Fibroblast of gingiva (primary cell): ENCODE results near the gene C4orf50.

Experiments
- DNase-seq: peaks from one replicate; pipeline ENCODE4 v3.0.0-alpha.2; 2011; ENCODE audit warnings: low read depth

Gene C4orf50

DNA sequence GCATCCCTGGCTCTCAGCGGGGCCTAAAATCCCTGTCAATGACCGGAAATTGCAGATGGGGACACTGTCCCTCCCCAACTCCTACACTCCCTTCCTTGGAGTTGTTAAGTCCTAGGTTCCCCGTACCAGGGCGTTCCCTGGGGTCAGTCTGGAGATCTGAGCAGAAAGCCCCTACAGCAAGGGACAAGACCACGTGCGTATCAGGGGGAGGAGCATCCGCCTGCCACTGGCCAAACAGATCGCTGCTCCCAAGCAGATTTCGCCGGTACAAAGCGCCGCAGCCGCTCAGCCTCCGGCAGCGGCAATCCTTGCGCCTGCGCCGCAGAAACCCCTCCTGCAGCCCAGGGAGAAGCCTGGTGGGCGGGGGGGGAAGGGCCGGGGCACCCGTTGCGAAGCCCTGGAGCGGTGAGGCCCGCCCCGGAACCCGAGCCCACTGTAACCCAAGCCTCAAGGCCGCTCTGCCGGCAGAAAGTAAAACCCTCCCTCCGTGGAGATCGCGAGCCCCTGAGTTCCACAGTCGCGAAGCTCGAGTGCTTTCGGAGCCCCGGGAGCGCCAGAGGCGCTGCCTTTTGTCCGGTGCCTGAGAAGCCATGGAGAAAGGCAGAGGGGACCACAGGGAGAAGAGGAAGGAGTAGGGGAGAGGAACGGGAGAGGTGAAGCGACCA lies 128.0 kb downstream of the C4orf50 start:
- DNase-seq, result no peak

DNA sequence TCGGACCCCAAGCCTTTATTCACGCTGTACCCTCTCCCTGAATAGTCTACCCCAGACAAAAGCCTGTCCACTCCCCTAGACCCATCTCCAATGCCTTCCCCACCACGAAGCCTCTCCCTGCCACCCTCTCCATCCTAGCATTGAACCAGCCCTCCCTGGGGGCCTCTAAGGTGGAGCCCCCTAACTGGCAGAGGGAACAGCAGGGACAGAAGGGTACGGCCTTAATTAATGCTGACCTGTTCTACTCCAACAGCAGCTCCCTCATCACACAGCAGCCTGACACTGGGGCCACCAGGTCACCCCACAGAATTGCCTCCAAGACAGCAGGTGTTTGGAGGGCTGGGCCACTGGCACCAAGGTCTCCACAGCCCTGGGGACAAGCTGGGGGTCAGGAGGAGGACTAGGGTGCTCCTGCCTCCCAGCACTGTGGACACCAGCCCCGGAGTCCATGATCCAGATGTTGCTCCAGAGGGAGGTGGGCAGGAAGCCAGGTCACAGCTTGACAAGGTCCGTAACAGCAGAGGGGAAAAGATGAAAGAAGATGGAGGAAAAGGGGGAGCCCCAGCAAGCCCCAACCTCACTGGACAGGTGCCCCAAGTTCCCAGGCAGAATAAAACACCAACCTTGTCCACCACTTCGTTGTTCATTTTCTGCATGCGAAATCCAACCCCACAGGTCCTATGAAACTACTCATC lies 129.1 kb downstream of the C4orf50 start:
- DNase-seq, result no peak

DNA sequence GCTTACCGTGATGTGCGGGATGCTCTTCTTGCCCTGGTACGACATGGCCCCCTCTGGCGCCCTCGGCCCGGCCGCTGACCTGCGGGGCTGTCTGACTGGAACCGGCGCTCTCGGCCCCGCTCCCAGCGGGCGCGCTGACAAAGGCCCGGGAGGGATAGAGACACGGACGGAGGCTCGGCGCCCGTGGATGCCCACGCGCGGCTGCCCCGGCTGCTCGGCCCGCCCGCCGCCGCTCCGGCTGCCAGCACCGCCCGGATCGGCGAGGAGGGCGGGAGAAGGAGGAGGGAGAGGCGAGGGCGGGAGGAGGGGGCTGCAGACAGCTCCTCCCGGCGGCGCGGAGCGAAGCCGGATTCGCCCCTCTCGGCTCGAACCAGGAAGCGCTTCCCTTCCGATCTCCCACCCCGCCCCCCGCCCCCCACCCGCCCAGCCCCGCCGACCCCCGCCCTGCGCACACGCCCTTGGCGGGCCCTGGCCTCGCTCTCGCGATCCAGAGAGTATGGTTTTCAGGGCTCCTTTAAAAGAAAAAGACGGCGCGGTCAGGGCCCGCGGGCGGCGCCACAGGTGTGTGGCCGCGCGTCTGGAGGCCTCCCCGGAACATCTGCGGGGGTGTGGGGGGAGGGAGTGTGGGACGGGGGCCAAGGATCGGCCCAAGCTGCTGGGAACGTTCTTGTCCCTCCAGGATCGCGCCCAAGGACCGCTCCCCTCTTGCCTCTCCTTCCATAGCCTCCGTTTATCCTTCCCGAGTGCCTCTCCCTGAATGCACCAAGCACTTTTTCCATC lies 129.8 kb downstream of the C4orf50 start:
- DNase-seq, result no peak

DNA sequence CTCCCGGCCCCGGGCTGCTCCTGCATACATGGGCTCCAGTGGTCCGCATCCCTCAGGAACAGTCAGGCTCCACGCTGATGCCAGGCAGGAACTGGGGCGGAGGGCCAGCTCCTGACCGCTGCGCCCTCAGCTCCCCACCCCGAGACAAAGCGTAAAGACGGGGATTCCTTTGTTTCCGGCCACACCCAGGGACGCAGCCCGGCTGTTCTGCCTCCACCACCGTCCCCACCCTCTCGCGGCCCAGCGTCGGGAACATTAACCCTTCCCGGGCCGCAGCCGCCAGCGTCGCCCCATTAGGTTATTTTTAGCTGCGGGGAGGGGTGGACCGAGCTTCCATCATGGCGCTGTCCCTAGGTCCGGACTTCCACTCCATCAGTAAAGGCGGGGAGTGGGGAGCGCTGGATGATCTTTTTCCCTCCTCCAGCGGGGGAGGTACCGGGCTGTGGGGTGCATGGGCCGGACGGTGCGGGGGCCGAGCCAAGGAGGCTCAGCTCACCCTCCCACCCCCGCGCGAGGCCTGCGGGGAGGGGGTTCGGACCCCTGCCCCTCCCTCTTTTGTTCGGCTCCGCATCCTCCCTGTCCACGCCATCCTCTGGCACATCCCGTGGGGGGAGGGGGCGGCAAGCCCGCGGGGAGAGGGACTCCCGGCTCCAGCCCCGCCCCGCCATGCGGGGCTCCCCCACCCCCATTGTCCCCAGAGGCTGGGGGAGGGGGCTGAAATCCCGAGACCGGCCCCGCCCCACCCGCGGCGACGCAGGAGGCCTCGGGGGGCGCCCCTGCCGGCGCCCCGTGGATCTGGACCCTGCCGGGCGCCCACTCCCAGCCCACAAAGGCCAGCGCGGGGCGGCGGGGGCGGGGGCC lies 130.6 kb downstream of the C4orf50 start:
- no peak for DNase-seq

DNA sequence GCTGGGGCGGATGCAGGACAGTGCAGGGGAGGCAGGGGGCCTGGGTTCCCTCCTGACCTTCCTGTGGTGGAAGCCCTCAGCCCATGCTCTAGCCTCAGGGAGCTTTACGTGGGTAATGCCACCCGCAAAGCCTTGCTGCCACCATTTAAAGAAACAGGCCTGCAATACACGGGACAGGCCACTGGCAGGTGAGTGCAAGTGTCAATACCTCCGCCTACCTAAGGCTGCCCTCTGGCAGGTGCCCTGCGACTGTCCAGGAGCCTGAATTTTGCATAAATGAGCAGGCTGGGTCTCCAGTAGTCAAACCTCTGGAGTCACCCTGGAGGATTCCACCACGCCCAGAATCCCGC lies 131.2 kb downstream of the C4orf50 start:
- no peak for DNase-seq

DNA sequence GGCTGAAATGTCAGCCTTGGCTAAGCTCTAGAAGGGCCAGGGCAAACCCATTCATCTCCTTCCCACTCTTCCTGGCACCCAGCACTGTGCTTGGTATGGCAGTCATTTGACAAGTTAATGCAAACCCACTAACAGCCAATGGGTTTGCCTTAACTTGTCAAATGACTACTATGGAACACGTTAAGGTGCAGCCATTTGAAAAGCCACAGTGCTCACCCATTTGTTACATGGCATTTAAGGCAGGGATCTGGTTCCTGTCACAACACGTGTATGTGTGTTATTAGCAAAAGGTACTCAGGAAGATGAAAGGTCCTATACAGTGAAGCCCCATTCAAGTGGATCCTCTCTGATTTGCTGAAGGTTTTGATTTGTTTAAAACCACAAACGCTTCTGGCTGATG lies 132.5 kb downstream of the C4orf50 start:
- DNase-seq, result no peak

DNA sequence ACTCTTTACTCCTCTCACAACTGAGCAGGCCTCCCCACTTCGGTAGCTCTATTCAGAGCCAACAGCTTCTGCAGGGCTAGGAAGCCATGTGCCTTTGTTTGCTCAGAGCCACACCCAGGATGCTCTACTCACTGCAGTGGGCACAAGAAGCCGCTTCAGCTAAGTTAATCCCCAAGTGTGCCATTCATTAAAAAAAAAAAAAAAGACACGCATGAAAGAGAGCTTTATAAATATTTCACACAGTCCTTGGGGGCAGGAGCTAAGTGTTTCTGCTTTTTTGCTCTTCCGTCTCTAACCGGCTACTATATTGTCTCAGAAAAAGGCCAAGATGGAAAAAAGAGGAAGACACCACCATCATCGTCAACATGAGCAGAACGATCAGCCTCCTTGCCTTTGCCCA lies 133.4 kb downstream of the C4orf50 start:
- no peak for DNase-seq

DNA sequence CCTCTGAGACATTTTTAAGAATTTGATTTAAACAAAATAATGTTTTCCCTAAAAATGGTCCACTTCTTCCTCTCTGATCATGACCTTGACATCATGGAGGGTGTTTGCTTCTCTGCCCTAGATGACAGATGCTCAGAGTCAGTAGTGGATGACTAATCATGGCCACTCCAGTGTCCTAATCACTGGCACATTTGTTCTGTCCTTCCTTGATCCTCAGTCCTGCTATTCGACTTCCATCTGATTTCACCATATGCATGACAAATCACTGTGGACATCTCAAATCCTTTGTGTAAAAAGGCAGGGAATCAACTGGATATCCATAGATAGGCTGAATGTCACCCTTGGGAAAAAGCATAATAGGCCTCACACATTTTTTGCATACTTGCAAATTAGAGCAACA lies 134.3 kb downstream of the C4orf50 start:
- no peak for DNase-seq

DNA sequence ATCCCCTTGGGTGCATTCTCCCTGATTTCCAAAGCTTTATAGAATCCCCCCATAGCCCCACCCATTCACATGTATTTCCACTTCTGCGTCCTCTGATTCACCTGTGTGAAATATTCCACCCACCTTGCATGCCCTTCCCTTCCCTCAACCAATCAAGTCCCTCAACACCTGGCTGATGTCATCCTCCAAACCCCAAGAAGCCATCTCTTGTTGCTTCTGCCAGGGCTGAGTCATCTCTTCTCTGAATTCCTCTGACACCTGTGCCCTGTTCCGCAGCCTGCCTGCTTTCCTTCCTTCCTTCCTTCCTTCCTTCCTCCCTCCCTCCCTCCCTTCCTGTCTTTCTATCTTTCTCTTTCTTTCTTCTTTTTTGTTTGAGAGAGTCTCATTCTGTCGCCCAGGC lies 135.3 kb downstream of the C4orf50 start:
- DNase-seq, result no peak

DNA sequence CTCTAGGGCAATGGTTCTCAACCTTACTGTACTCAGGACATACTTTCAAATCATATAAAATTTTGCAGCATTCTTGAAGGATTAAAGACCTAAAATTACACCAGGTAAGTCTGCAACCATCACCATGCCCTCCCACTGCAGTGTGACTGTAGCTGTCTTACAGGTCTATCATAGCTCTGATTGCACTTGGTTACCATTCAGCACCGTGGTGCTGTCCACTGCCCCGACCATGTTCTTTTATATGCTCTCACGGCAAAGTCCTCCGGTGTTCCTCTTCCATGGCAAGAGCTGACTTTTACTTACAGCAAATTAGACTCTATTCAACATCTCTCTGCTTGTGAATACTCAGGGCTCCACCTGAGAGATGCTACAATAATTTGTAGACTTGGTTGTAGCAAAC lies 136.9 kb downstream of the C4orf50 start:
- DNase-seq, result no peak

DNA sequence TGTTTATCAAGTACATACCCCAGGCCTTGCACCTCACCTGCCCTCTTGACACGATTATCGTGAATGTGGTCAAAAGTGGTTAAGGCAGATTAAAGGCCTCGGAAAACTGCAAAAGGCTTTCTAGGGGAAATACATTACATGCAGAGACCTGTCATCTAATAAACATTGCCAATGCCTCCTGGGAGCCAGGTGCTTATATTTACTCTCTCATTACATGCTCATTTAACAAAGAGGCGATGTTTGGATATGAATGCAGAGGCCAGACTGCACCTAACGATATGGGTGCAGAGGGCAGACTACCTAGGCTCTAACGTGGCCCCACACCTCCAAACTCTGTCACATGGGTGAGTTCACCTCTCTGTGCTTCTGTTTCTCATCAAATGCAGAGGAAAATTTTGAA lies 139.9 kb downstream of the C4orf50 start:
- no peak for DNase-seq

DNA sequence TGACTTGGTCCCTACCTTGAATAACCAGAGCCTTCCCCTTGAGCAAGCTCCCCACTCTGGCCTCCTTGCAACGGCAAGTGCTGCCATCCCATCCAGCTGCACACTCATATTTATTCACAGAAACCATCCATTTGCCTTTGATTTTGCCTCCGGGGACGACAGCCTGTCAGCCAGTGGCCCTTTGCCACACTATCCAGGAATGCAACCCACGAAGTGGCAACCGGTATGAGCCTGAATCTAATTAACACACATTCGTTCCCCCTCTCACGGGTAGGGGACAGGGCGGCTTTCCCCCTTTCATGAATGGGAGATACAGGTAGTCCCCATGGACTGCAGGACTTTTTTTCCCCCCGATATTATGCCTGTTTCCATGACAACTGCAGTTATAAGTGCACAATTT lies 140.8 kb downstream of the C4orf50 start:
- no peak for DNase-seq

DNA sequence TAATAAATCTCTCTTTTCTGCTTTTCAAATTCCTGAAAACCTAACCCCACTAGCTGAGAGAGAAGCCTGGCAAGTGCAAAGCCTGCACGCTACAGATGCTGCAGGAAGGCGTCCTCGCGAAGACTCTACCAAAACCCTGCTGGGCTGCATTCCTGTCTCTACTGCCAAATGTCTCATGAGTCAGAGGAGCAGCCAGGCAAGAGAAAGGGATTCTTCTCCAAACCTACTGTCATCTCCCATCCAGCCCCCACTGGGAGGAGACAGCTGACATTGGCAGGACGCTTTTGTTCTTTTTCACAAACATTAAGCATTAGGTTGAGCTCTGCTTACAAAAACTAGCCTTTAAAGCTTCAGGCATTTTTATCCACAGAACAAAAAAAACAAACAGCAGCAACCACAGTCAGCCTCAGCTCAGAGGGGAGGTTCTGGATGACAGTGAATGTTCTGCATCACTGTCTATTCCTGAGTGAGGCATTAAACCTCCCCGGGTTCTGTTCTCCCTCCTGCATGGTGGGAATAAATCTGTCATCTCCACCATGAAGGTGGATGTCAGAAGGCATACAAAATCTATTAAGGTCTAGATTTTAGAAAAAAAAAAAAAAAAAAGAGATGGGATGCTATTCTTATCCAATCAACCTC lies 143.3 kb downstream of the C4orf50 start:
- peak; percentile 11 for DNase-seq

DNA sequence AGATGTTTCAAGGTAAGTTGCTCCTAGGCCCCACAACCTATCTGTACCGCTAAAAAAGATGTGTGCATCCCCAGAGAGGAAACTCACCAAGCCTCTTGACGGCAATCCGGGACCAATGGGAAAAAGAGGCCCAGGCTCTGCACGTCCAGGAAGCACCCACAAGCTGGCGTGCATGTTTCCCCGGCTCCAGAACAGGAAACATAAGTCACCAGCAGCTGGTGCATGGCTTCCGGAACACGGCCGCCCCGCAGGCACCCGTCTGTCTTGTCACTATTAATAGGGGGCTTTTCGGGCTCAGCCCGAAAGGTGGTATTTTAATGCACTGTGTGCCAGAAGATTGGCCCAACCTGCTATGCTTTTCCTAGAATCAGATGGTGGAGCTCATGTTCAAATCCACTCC lies 147.5 kb downstream of the C4orf50 start:
- no peak for DNase-seq

DNA sequence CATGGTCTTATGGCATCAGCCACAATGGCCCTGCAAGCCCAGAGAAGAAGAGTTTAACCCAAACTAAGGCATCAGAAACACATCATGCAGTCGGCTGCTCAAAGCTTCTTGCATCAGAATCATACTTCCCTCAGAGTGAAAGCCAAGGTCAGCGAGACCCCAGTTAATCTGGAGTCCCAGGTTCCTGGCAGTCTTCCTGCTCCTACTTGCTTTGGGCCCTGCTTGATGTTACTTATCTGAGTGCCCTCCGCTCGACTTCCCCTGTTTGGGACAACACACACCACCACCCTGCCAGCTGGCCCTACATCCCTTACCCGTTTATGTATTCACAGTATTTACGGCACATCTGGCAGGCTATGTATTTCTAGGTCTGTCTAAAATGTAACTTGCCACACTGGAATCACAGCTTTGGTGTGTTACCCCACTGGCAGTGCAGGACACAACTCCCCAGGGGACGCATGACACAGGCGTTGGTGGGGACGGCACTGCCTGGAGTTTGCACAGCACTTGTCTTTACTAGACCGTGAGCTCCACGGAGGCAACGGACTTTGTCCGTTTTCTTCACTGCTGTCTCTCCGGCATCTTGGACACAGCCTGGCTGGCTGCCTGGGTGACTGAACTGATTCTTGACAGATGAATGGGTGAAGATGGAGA lies 148.1 kb downstream of the C4orf50 start:
- DNase-seq, result no peak

DNA sequence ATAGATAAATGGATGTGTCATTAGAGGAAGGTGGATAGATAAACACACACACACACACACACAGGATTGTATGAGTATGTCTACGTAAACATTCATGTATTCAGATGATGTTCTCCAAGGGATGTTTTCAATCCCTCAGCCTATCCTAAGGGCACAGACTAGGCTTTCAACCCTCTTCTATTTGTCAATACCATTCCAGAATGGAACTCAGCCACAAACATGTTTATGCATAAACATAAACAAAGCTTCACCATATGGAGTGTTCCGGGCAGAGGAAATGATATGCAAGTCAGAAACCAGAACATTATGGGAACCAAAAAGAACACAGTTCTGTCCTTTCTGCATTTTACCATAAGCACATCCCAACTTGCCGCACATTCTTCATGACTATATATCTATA lies 150.4 kb downstream of the C4orf50 start:
- no peak for DNase-seq

DNA sequence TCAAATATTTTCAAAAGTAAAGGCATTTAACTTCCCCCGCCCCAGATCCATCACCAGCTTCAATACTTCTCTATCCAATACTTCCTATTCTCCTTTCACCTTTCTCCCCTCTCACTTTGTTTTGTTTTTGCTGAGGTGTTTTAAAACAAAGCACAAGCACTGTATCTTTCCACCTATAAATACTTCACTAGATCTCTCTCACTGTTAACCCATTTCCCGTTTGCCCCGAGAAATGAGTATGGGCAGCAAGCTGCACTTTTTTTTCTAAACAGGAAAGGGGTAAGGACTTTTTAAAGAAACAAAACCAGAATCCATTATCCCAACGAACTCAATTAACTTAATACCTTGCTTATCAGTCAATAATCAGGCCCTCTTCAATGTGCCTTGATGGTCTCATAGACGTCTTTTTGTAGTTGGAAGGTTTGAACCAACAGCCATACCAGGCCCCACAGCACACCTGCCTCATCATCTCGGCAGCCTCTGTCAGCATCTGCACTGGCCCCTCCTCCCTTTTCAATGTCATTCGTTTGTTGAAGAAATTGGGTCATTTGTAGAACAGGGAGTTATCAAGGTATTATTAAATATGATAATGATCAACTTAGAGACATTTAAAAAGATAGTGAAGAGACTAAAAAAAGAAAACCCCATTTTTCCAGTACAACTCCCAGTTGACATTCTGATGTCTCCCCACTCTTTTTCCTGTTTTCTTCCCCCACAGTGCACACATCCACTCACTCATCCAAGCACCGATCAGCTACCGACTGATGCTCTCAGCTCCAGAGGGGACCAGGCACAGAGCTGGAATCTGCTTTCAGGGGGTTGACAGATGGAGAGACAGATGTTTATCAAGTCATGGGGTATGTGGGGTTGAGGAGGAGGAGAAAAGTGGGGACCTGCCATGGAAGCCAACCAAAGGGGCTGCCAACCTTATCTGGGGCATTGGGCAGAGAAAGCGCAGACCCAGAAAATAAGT lies 151.1 kb downstream of the C4orf50 start:
- no peak for DNase-seq

DNA sequence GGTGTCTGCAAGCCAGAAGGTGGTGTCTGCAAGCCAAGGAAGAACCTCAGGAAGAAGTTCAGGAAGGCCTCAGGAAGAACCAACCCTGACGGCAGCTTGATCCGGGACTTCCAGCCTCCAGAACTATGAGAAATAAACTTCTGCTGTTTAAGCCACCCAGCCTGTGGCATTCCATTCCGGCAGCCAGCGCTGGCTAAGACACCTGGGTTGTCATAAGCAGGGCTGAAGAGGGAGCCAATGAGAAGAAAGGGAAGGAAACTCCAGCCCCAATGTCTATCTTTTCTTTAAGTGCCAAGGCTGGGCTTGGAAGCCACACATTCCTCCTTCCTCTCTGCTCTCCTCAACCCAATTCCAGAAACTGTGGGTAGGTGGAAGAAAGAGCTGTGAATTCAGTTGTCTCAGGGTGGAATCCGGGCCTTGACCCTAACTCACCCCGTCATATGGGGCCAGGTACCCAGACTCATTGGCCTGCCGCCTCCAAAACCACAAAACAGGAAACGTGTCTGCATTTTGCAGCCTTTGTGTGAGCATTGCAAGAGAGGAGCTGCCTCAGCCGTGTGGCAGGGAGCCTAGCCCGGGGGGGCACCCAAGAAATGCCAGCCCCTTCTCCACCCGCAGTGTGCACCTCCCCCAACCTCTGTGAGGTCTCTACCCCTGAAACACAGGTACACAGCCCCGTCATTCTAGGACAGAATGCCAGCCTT lies 152.2 kb downstream of the C4orf50 start:
- no peak for DNase-seq

DNA sequence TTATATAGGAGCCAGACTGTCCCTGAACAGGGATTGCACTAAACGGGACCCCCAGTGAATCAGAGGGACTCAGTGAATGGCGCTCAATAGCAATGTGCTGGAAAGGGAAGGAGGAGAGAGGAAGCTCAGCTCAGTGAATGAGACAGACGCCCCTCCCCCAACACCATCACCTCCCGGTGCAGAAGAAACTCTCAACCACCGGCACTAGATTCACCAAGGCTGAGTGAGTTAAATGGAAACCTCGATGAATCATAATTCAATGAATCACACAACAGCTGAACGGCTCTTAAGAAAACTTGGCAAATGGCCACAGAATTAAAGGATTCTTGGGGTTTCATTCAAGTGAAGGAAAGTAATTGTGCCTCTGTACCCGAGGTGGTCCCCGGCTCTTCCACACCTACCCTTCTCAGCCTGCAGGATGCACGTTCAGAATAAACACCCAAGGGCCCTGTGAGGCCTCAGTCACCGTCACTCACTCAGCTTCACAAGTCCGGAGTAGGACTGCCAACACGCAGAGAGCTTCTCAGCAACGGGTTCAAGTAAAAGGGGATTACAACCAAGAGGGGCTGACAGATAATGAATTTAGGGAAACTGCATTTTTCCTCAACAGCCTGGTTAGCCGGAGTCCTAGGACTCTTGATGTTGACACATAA lies 154.6 kb downstream of the C4orf50 start:
- peak; percentile 40 for DNase-seq
